ENCODE data around the gene NKX3-2.
"Not testable (repeated sequence)": the region's sequence is repeated elsewhere in the genome, so short reads cannot be mapped to it uniquely, and the experiment has no call there.

The NKX3-2 gene

GRCh38 chr4:13543839-13544605, at the start of gene NKX3-2:
NKX3-2 (minus strand) TSS chr4:13544508; CDS start chr4:13544414, 94 bp downstream.
- H3K4me1 ChIP-seq (ENCODE audit: insufficient read depth, low read length) = no peaks in the 10 kb centered on the region; the same call in 1 of the 2 replicates
- H3K36me3 ChIP-seq (ENCODE audit: insufficient read depth, low read length) = no peaks in the 10 kb centered on the region
- H3K9me3 ChIP-seq (ENCODE audit: control insufficient read depth, insufficient read depth, low read length) = no peaks in the 10 kb centered on the region
- peak within 1 kb of the TSS; percentile 77 for H3K9ac ChIP-seq (ENCODE audit: low read depth, low read length)

GRCh38 chr4:13592220-13592619, 47.9 kb upstream of the NKX3-2 start:
- H3K36me3 ChIP-seq (ENCODE audit: insufficient read depth, low read length) = peaks cover 17% of the 10 kb centered on the region
- no peaks in the 10 kb centered on the region for H3K4me1 ChIP-seq (ENCODE audit: insufficient read depth, low read length)
- no peaks in the 10 kb centered on the region for H3K9me3 ChIP-seq (ENCODE audit: control insufficient read depth, insufficient read depth, low read length)
- H3K9ac ChIP-seq (ENCODE audit: low read depth, low read length) = no peak overlapping the region

- H3K36me3 ChIP-seq (ENCODE audit: insufficient read depth, low read length) = peaks cover 14% of the 10 kb centered on the region
- H3K9ac ChIP-seq (ENCODE audit: low read depth, low read length) = no peak overlapping the region
- H3K9me3 ChIP-seq (ENCODE audit: control insufficient read depth, insufficient read depth, low read length) = no peaks in the 10 kb centered on the region
- H3K4me1 ChIP-seq (ENCODE audit: insufficient read depth, low read length) = no peaks in the 10 kb centered on the region
These were observed 46.5 kb upstream of the NKX3-2 start for GRCh38 chr4:13590766-13591165.

- Histone ChIP-seq H3K36me3 (ENCODE audit: insufficient read depth, low read length) (peaks cover 20% of the 10 kb centered on the region), H3K9ac (ENCODE audit: low read depth, low read length) (no peak overlapping the region), H3K4me1 (ENCODE audit: insufficient read depth, low read length) (no peaks in the 10 kb centered on the region), H3K9me3 (ENCODE audit: control insufficient read depth, insufficient read depth, low read length) (no peaks in the 10 kb centered on the region)
These were observed 44.6 kb upstream of the NKX3-2 start for GRCh38 chr4:13588954-13589353.

GRCh38 chr4:13584481-13584880, 40.2 kb upstream of the NKX3-2 start:
- Histone ChIP-seq H3K4me1 (ENCODE audit: insufficient read depth, low read length) (no peaks in the 10 kb centered on the region), H3K36me3 (ENCODE audit: insufficient read depth, low read length) (peaks cover 18% of the 10 kb centered on the region; the same call in 1 of the 2 replicates), H3K9ac (ENCODE audit: low read depth, low read length) (no peak overlapping the region), H3K9me3 (ENCODE audit: control insufficient read depth, insufficient read depth, low read length) (no peaks in the 10 kb centered on the region)

- Histone ChIP-seq H3K36me3 (ENCODE audit: insufficient read depth, low read length) (peaks cover 21% of the 10 kb centered on the region; the same call in 1 of the 2 replicates), H3K9me3 (ENCODE audit: control insufficient read depth, insufficient read depth, low read length) (no peaks in the 10 kb centered on the region), H3K4me1 (ENCODE audit: insufficient read depth, low read length) (no peaks in the 10 kb centered on the region), H3K9ac (ENCODE audit: low read depth, low read length) (no peak overlapping the region)
These were observed 35.7 kb upstream of the NKX3-2 start for GRCh38 chr4:13580036-13580435.

- H3K9me3 ChIP-seq (ENCODE audit: control insufficient read depth, insufficient read depth, low read length) = no peaks in the 10 kb centered on the region
- peaks cover 13% of the 10 kb centered on the region; the same call in 1 of the 2 replicates for H3K36me3 ChIP-seq (ENCODE audit: insufficient read depth, low read length)
- H3K4me1 ChIP-seq (ENCODE audit: insufficient read depth, low read length) = no peaks in the 10 kb centered on the region
- no peak overlapping the region for H3K9ac ChIP-seq (ENCODE audit: low read depth, low read length)
These were observed 33.4 kb upstream of the NKX3-2 start for GRCh38 chr4:13577660-13578059.

- Histone ChIP-seq H3K4me1 (ENCODE audit: insufficient read depth, low read length) (no peaks in the 10 kb centered on the region), H3K36me3 (ENCODE audit: insufficient read depth, low read length) (peaks cover 16% of the 10 kb centered on the region; the same call in 1 of the 2 replicates), H3K9ac (ENCODE audit: low read depth, low read length) (no peak overlapping the region), H3K9me3 (ENCODE audit: control insufficient read depth, insufficient read depth, low read length) (no peaks in the 10 kb centered on the region)
These were observed 26.6 kb upstream of the NKX3-2 start for GRCh38 chr4:13570916-13571315.

- H3K9ac ChIP-seq (ENCODE audit: low read depth, low read length) = no peak overlapping the region
- no peaks in the 10 kb centered on the region for H3K4me1 ChIP-seq (ENCODE audit: insufficient read depth, low read length)
- no peaks in the 10 kb centered on the region for H3K9me3 ChIP-seq (ENCODE audit: control insufficient read depth, insufficient read depth, low read length)
- peaks cover 12% of the 10 kb centered on the region; the same call in 1 of the 2 replicates for H3K36me3 ChIP-seq (ENCODE audit: insufficient read depth, low read length)
These were observed 22.8 kb upstream of the NKX3-2 start for GRCh38 chr4:13567125-13567524.

GRCh38 chr4:13562876-13563275, 18.6 kb upstream of the NKX3-2 start:
- Histone ChIP-seq H3K36me3 (ENCODE audit: insufficient read depth, low read length) (no peaks in the 10 kb centered on the region), H3K9ac (ENCODE audit: low read depth, low read length) (no peak overlapping the region), H3K4me1 (ENCODE audit: insufficient read depth, low read length) (no peaks in the 10 kb centered on the region), H3K9me3 (ENCODE audit: control insufficient read depth, insufficient read depth, low read length) (no peaks in the 10 kb centered on the region)

- no peaks in the 10 kb centered on the region for H3K9me3 ChIP-seq (ENCODE audit: control insufficient read depth, insufficient read depth, low read length)
- H3K4me1 ChIP-seq (ENCODE audit: insufficient read depth, low read length) = no peaks in the 10 kb centered on the region
- H3K9ac ChIP-seq (ENCODE audit: low read depth, low read length) = no peak overlapping the region
- H3K36me3 ChIP-seq (ENCODE audit: insufficient read depth, low read length) = no peaks in the 10 kb centered on the region
These were observed 17.4 kb upstream of the NKX3-2 start for GRCh38 chr4:13561673-13562072.

GRCh38 chr4:13560111-13560510, 15.8 kb upstream of the NKX3-2 start:
- H3K4me1 ChIP-seq (ENCODE audit: insufficient read depth, low read length); H3K36me3 ChIP-seq (ENCODE audit: insufficient read depth, low read length); H3K9me3 ChIP-seq (ENCODE audit: control insufficient read depth, insufficient read depth, low read length); H3K9ac ChIP-seq (ENCODE audit: low read depth, low read length): not testable (repeated sequence)

- H3K9me3 ChIP-seq (ENCODE audit: control insufficient read depth, insufficient read depth, low read length) = no peaks in the 10 kb centered on the region
- no peaks in the 10 kb centered on the region for H3K36me3 ChIP-seq (ENCODE audit: insufficient read depth, low read length)
- no peak overlapping the region for H3K9ac ChIP-seq (ENCODE audit: low read depth, low read length)
- H3K4me1 ChIP-seq (ENCODE audit: insufficient read depth, low read length) = no peaks in the 10 kb centered on the region
These were observed 15.1 kb upstream of the NKX3-2 start for GRCh38 chr4:13559413-13559812.

GRCh38 chr4:13558881-13559280, 14.6 kb upstream of the NKX3-2 start:
- Histone ChIP-seq H3K4me1 (ENCODE audit: insufficient read depth, low read length) (no peaks in the 10 kb centered on the region), H3K9ac (ENCODE audit: low read depth, low read length) (no peak overlapping the region), H3K9me3 (ENCODE audit: control insufficient read depth, insufficient read depth, low read length) (no peaks in the 10 kb centered on the region), H3K36me3 (ENCODE audit: insufficient read depth, low read length) (no peaks in the 10 kb centered on the region)

GRCh38 chr4:13555325-13555724, 11.0 kb upstream of the NKX3-2 start:
- Histone ChIP-seq H3K9me3 (ENCODE audit: control insufficient read depth, insufficient read depth, low read length) (no peaks in the 10 kb centered on the region), H3K9ac (ENCODE audit: low read depth, low read length) (no peak overlapping the region), H3K4me1 (ENCODE audit: insufficient read depth, low read length) (no peaks in the 10 kb centered on the region), H3K36me3 (ENCODE audit: insufficient read depth, low read length) (no peaks in the 10 kb centered on the region)
